Lower leg skin (tissue), 3 donors: ENCODE measurements around the gene CNNM2.

Source experiments
- CTCF ChIP-seq, 3 donors: fragments of 450-650 bp; IDR thresholded peaks; one replicate each; pipeline ENCODE4 v1.5.1; 2016; ENCODE audit warnings: antibody characterized with exemption in 3 of 3, mild to moderate bottlenecking in 3 of 3, moderate library complexity in 2 of 3
- POLR2A ChIP-seq, 2 donors: fragments of 450-650 bp; IDR thresholded peaks; one replicate each; pipeline ENCODE4 v1.6.1; 2016 to 2017; ENCODE audit warnings: antibody characterized with exemption in 2 of 2, mild to moderate bottlenecking in 1 of 2, moderate library complexity in 1 of 2

- TF ChIP-seq CTCF (IDR thresholded peaks at IDR 0.05) (no peak), POLR2A (IDR thresholded peaks at IDR 0.05) (no peak)
These were observed 164.6 kb downstream of the CNNM2 start for GRCh38 chr10:103082683-103083082.
